Prostate gland (tissue), 2 donors: ENCODE measurements around the gene ADIRF.
"Not testable (repeated sequence)": the region's sequence is repeated elsewhere in the genome, so short reads cannot be mapped to it uniquely, and the experiment has no call there.

ENCODE experiments used
- POLR2A ChIP-seq: fragments of 450-650 bp; IDR thresholded peaks from one replicate; pipeline ENCODE4 v1.6.1; 2016; ENCODE audit warnings: antibody characterized with exemption, mild to moderate bottlenecking
- TF ChIP-seq, protein P1 (sequence below), 4 experiments: fragments of 200-600 bp in 2 of 4; fragments of 450-650 bp in 2 of 4; sonication (generic) in 2 of 4; IDR thresholded peaks; 1 replicate in 3 of 4; 2 replicates in 1 of 4; pipeline ENCODE4 v1.5.1; 2016 to 2019; ENCODE audit warnings: antibody characterized with exemption in 4 of 4, mild to moderate bottlenecking in 2 of 4, moderate library complexity in 2 of 4

DNA sequence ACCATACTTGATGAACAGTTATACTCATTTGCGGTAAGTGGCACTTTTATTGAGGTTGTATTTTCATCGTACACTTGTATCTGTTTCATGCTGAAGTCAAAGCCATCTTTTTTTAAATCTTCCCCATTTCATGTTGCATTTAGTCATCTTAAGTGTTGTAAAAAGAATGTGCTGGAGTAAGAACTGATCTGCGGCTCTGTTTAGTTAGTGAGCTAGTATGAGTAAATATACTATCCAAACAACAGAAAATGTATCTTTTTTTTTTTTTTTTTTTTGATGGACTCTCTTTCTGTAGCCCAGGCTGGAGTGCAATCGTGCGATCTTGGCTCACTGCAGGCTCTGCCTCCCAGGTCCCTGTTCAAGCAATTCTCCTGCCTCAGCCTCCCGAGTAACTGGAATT is 39.4 kb downstream of the ADIRF start:
- not testable (repeated sequence) for TF ChIP-seq POLR2A
- TF ChIP-seq, protein P1, sequence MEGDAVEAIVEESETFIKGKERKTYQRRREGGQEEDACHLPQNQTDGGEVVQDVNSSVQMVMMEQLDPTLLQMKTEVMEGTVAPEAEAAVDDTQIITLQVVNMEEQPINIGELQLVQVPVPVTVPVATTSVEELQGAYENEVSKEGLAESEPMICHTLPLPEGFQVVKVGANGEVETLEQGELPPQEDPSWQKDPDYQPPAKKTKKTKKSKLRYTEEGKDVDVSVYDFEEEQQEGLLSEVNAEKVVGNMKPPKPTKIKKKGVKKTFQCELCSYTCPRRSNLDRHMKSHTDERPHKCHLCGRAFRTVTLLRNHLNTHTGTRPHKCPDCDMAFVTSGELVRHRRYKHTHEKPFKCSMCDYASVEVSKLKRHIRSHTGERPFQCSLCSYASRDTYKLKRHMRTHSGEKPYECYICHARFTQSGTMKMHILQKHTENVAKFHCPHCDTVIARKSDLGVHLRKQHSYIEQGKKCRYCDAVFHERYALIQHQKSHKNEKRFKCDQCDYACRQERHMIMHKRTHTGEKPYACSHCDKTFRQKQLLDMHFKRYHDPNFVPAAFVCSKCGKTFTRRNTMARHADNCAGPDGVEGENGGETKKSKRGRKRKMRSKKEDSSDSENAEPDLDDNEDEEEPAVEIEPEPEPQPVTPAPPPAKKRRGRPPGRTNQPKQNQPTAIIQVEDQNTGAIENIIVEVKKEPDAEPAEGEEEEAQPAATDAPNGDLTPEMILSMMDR (IDR thresholded peaks at IDR 0.05), result not testable (repeated sequence)
